ENCODE measurements around the gene NIPAL4. TPM values are rescaled to one million over a fixed set of nuclear protein-coding genes. Genes with fewer than 3 reads are reported as not detected.

NIPAL4 gene
- total and polyA plus RNA-seq, 2 donors (not counting 3 experiments of a cell fraction or from before 2014, with no cell fraction given), result not detected

DNA sequence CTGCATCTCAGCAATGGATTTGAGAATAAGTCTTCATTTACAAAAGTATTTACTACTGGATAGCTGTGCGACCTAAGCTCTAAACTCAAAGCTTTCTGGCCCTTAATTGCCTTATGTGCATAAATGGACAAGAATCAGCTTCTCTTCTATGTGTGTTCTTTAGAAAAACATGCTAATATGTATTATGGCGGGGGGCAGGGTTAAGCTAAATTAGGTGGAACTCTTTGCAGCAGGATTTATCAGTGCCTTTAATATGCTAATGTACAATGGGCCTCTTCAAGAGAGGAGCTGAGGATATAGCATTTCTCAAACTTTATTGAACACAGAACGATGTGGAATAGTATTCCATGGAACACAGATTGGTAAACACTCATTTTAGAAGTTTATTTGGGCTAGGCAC is 10.0 kb upstream of the NIPAL4 start:
- no peak overlapping the region for H3K4me2 ChIP-seq (ENCODE audit: insufficient read depth, low read length)
- H3K4me3 ChIP-seq (replicated peaks in 1 of 3; ENCODE audit: insufficient read depth in 1 of 3, low read depth in 1 of 3, low read length in 3 of 3), result no peak overlapping the region
- no TSS peak for BruUV-seq (replicated peaks)
- dilution Hi-C loops (cut with MboI; ENCODE audit: extremely low pct_ligation_motif_present, low sequenced_read_pairs) (no loop called here), intact Hi-C loops (cut with micrococcal nuclease) (no loop called here)
- no peaks in the 10 kb centered on the region for H4K20me1 ChIP-seq (replicated peaks; ENCODE audit: control insufficient read depth, extremely low read depth, insufficient read depth, low read length)
- H3K9me3 ChIP-seq (replicated peaks; ENCODE audit: control insufficient read depth, insufficient read depth, low read length), result no peaks in the 10 kb centered on the region
- ChIA-PET CTCF (interaction anchor here (1.1 to 2.6 kb wide), 7 partner anchors 11 to 268 kb away, joined by 3 to 10 read pairs (median 5); no protein-coding TSS in a partner anchor), POLR2A (no interaction called here)
- TF ChIP-seq, protein P1, sequence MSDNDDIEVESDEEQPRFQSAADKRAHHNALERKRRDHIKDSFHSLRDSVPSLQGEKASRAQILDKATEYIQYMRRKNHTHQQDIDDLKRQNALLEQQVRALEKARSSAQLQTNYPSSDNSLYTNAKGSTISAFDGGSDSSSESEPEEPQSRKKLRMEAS (IDR thresholded peaks at IDR 0.05; ENCODE audit: insufficient read depth, insufficient read length), result no peak
- TF ChIP-seq POLR2AphosphoS5 (IDR thresholded peaks at IDR 0.05; ENCODE audit: insufficient read depth, low read depth, low read length), result no peak
- no peak for TF ChIP-seq POLR2A (IDR thresholded peaks at IDR 0.05; ENCODE audit: low read depth, low read length)
- TF ChIP-seq EZH2 (IDR thresholded peaks at IDR 0.05; ENCODE audit: borderline replicate concordance, low read depth, low read length, severe bottlenecking), result no peak
- no peak for TF ChIP-seq JUN (IDR thresholded peaks at IDR 0.05; ENCODE audit: borderline replicate concordance, insufficient read depth, insufficient read length, low read depth)
- no peak for TF ChIP-seq FOS (IDR thresholded peaks at IDR 0.05; ENCODE audit: borderline replicate concordance, insufficient read depth, low read length)
- no peak for TF ChIP-seq MYC (IDR thresholded peaks at IDR 0.05; ENCODE audit: low read depth, low read length)
- TF ChIP-seq, protein P2, sequence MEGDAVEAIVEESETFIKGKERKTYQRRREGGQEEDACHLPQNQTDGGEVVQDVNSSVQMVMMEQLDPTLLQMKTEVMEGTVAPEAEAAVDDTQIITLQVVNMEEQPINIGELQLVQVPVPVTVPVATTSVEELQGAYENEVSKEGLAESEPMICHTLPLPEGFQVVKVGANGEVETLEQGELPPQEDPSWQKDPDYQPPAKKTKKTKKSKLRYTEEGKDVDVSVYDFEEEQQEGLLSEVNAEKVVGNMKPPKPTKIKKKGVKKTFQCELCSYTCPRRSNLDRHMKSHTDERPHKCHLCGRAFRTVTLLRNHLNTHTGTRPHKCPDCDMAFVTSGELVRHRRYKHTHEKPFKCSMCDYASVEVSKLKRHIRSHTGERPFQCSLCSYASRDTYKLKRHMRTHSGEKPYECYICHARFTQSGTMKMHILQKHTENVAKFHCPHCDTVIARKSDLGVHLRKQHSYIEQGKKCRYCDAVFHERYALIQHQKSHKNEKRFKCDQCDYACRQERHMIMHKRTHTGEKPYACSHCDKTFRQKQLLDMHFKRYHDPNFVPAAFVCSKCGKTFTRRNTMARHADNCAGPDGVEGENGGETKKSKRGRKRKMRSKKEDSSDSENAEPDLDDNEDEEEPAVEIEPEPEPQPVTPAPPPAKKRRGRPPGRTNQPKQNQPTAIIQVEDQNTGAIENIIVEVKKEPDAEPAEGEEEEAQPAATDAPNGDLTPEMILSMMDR (IDR thresholded peaks at IDR 0.05; ENCODE audit: extremely low read depth in 1 of 2, insufficient read depth in 1 of 2, low read depth in 1 of 2, low read length in 2 of 2), result no peak
- TF ChIP-seq GATA2 (IDR thresholded peaks at IDR 0.05; ENCODE audit: insufficient read depth, insufficient read length, low read depth, low read length), result no peak
- H3K36me3 ChIP-seq (ENCODE audit: control insufficient read depth in 2 of 2, extremely low read depth in 1 of 2, insufficient read depth in 2 of 2, low read length in 2 of 2), result no peaks in the 10 kb centered on the region
- H3K27ac ChIP-seq (ENCODE audit: insufficient read depth, low read depth, low read length), result no peak overlapping the region
- no peaks in the 10 kb centered on the region for H3K4me1 ChIP-seq (ENCODE audit: control insufficient read depth, extremely low read depth, insufficient read depth, low read length)
- H3K9ac ChIP-seq (replicated peaks; ENCODE audit: extremely low read depth, insufficient read depth, low read length), result no peak overlapping the region
- peaks cover 0 to 2% of the 10 kb centered on the region in 2 experiments for H3K27me3 ChIP-seq (ENCODE audit: control insufficient read depth in 2 of 2, insufficient read depth in 2 of 2, low read length in 2 of 2)
- H3K9me1 ChIP-seq (replicated peaks; ENCODE audit: control insufficient read depth, extremely low read depth, insufficient read depth, low read length), result no peaks in the 10 kb centered on the region
- H2AFZ ChIP-seq (ENCODE audit: low read depth, low read length), result no peak overlapping the region
- H3K79me2 ChIP-seq (ENCODE audit: control insufficient read depth, insufficient read depth, low read length), result no peaks in the 10 kb centered on the region
- no peak for FAIRE-seq
- DNase-seq (ENCODE audit: low read depth, low spot score), result no peak

All from endothelial cell of umbilical vein (primary cell).